ENCODE results near the gene CHST15. TPM values are rescaled to one million over a fixed set of nuclear protein-coding genes. Genes with fewer than 3 reads are reported as not detected.

Gene CHST15
- total and polyA plus RNA-seq, 2 of the 13 experiments (the other 11 are each of a cell fraction or from before 2014, with no cell fraction given): 1.4 to 94.7 TPM

GRCh38 chr10:124109261-124109660 lies 15.9 kb upstream of the CHST15 start:
- in situ Hi-C loops (cut with HindIII; ENCODE audit: extremely low pct_ligation_motif_present, low pct_unique_long_range_greater_than_20kb): no loop called here
- no peaks in the 10 kb centered on the region for H3K79me2 ChIP-seq (ENCODE audit: insufficient read depth, low read length)
- no peaks in the 10 kb centered on the region for H3K36me3 ChIP-seq (replicated peaks in 1 of 2; ENCODE audit: control insufficient read depth in 1 of 2, insufficient read depth in 2 of 2, low read length in 2 of 2)
- no peaks in the 10 kb centered on the region for H3K9me3 ChIP-seq (ENCODE audit: low read length)
- TF ChIP-seq ZNF264 (CRISPR knock-in tag; IDR thresholded peaks at IDR 0.05) (no peak), ZNF24 (IDR thresholded peaks at IDR 0.05) (no peak), POLR2AphosphoS2 (IDR thresholded peaks at IDR 0.05; ENCODE audit: low read depth, low read length) (no peak), MEIS2 (CRISPR knock-in tag; IDR thresholded peaks at IDR 0.05) (no peak), DNMT1 (CRISPR knock-in tag; IDR thresholded peaks at IDR 0.05) (no peak), RFX5 (IDR thresholded peaks at IDR 0.05; ENCODE audit: low read depth, low read length) (no peak)
- WGBS (ENCODE audit: low lambda C conversion rate): 8% methylated on average over 2 of the region's 4 CpGs
- peaks cover 17 to 70% of the 10 kb centered on the region in 2 experiments for H3K27me3 ChIP-seq (ENCODE audit: control insufficient read depth in 1 of 2, insufficient read depth in 2 of 2, low read length in 2 of 2)
- H3K9ac ChIP-seq (ENCODE audit: insufficient read depth, low read depth, low read length): no peak overlapping the region
- H4K20me1 ChIP-seq (ENCODE audit: insufficient read depth, low read length): no peaks in the 10 kb centered on the region
- peaks cover 23% of the 10 kb centered on the region for H3K4me1 ChIP-seq (ENCODE audit: insufficient read depth, low read length)
- FAIRE-seq (no peak), ATAC-seq (no peak), DNase-seq (ENCODE audit: low spot score) (no peak)
- POLR2A ChIA-PET: no interaction called here
- no peak overlapping the region for H2AFZ ChIP-seq (ENCODE audit: low read length)
- H3K4me3 ChIP-seq (replicated peaks in 1 of 3; ENCODE audit: insufficient read depth in 1 of 3, low read depth in 2 of 3, low read length in 3 of 3): no peak overlapping the region
- H3K27ac ChIP-seq (ENCODE audit: extremely low read length, insufficient read depth, low read length): no peak overlapping the region
- intact Hi-C loops (cut with micrococcal nuclease; ENCODE audit: unreplicated experiment): no loop called here
- no peak overlapping the region for H3K4me2 ChIP-seq (ENCODE audit: low read depth, low read length)
- CTCF ChIA-PET (ENCODE audit: low intra/inter-chr PET ratio, low total read pairs): no interaction called here
- no TSS peak for BruUV-seq (replicated peaks)

DNA sequence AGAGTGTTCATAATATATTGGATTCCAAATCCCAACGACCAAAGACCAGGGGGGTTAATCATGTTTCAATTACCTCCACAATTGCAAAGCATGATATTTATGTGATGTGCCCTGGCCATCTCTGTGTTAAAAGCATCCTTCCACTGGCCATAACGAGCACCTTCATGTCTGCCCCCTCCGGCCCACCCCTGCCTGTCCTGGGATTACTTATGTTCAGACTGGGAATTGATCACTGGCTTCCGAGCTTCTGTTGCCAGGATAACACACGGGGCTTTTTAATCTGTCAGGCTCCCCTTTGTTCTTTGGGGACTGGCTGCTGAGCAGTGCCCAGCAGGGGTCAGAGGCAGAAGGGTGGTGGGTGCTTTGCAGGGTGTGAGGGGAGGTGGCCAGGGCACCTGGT lies 13.7 kb upstream of the CHST15 start:
- ATAC-seq: no peak
- WGBS (ENCODE audit: low lambda C conversion rate): 30% methylated on average over 5 of the region's 5 CpGs
- no peak for DNase-seq (ENCODE audit: low spot score)
- no peak overlapping the region for H2AFZ ChIP-seq (ENCODE audit: low read length)
- CTCF ChIA-PET (ENCODE audit: low intra/inter-chr PET ratio, low total read pairs): no interaction called here
- H3K4me3 ChIP-seq (replicated peaks in 1 of 3; ENCODE audit: insufficient read depth in 1 of 3, low read depth in 2 of 3, low read length in 3 of 3): no peak overlapping the region
- H3K4me2 ChIP-seq (ENCODE audit: low read depth, low read length): no peak overlapping the region
- H3K79me2 ChIP-seq (ENCODE audit: insufficient read depth, low read length): no peaks in the 10 kb centered on the region
- intact Hi-C loops (cut with micrococcal nuclease; ENCODE audit: unreplicated experiment) (no loop called here), in situ Hi-C loops (cut with HindIII; ENCODE audit: extremely low pct_ligation_motif_present, low pct_unique_long_range_greater_than_20kb) (no loop called here)
- H3K36me3 ChIP-seq (replicated peaks in 1 of 2; ENCODE audit: control insufficient read depth in 1 of 2, insufficient read depth in 2 of 2, low read length in 2 of 2): no peaks in the 10 kb centered on the region
- H3K27me3 ChIP-seq (ENCODE audit: control insufficient read depth in 1 of 2, insufficient read depth in 2 of 2, low read length in 2 of 2): peaks cover 16 to 79% of the 10 kb centered on the region in 2 experiments
- H4K20me1 ChIP-seq (ENCODE audit: insufficient read depth, low read length): no peaks in the 10 kb centered on the region
- H3K9me3 ChIP-seq (ENCODE audit: low read length): no peaks in the 10 kb centered on the region
- no TSS peak for BruUV-seq (replicated peaks)
- no peak overlapping the region for H3K27ac ChIP-seq (ENCODE audit: extremely low read length, insufficient read depth, low read length)
- H3K4me1 ChIP-seq (ENCODE audit: insufficient read depth, low read length): peaks cover 23% of the 10 kb centered on the region
- POLR2A ChIA-PET: no interaction called here
- TF ChIP-seq MAFF (IDR thresholded peaks at IDR 0.05; ENCODE audit: low read depth, low read length) (no peak), TCF7 (IDR thresholded peaks at IDR 0.05; ENCODE audit: low read depth) (no peak), PCBP2 (optimal IDR thresholded peaks at IDR 0.05; ENCODE audit: low read depth, low read length, poor library complexity, severe bottlenecking) (no peak), RFX5 (IDR thresholded peaks at IDR 0.05; ENCODE audit: low read depth, low read length) (no peak), ZNF230 (CRISPR knock-in tag; IDR thresholded peaks at IDR 0.05) (no peak), HMGXB4 (CRISPR knock-in tag; IDR thresholded peaks at IDR 0.05; ENCODE audit: borderline replicate concordance in 1 of 2, low read depth in 1 of 2) (no peak)
- TF ChIP-seq, protein P1, sequence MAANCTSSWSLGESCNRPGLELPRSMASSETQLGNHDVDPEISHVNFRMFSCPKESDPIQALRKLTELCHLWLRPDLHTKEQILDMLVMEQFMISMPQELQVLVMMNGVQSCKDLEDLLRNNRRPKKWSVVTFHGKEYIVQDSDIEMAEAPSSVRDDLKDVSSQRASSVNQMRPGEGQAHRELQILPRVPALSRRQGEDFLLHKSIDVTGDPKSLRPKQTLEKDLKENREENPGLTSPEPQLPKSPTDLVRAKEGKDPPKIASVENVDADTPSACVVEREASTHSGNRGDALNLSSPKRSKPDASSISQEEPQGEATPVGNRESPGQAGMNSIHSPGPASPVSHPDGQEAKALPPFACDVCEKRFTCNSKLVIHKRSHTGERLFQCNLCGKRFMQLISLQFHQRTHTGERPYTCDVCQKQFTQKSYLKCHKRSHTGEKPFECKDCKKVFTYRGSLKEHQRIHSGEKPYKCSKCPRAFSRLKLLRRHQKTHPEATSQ (CRISPR knock-in tag; IDR thresholded peaks at IDR 0.05; ENCODE audit: borderline replicate concordance): no peak
- H3K9ac ChIP-seq (ENCODE audit: insufficient read depth, low read depth, low read length): no peak overlapping the region
- FAIRE-seq: no peak

Data from HepG2 (cell line).